NCI-H524 (cell line): ENCODE results near the gene JPH3.
"Not testable (repeated sequence)": the region's sequence is repeated elsewhere in the genome, so short reads cannot be mapped to it uniquely, and the experiment has no call there.

Experiments
- DNase-seq, 2 experiments: peaks; one replicate each; lab custom pipeline; 2025; lab: John Stamatoyannopoulos, UW

JPH3 gene

DNA sequence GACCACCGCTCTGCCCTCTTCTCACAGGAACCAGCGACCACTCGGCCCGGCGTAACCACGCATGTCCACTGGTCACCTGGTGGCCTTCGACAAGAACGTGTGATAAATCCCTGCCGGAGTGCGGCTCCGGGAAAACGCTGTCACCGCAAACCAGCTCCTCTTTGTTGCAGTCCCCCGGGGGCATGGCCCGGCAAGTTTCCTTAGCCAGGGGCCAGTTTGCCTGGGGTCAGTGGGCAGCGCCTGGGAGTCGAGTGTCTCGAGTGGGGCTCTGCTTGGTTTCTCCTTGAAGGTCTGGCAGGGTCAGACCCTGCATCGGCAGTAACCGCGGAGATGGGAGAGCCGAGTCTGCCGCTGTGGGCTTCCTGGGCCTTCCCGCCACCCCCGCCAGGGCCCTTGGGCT, 52.5 kb downstream of the JPH3 start:
- DNase-seq: no peak

- no peak for DNase-seq
Measured at GRCh38 chr16:87656328-87656727, 54.0 kb downstream of the JPH3 start.

GRCh38 chr16:87657621-87658192, 55.4 kb downstream of the JPH3 start:
- DNase-seq: peak in 1 of 2 experiments; percentile 29

DNA sequence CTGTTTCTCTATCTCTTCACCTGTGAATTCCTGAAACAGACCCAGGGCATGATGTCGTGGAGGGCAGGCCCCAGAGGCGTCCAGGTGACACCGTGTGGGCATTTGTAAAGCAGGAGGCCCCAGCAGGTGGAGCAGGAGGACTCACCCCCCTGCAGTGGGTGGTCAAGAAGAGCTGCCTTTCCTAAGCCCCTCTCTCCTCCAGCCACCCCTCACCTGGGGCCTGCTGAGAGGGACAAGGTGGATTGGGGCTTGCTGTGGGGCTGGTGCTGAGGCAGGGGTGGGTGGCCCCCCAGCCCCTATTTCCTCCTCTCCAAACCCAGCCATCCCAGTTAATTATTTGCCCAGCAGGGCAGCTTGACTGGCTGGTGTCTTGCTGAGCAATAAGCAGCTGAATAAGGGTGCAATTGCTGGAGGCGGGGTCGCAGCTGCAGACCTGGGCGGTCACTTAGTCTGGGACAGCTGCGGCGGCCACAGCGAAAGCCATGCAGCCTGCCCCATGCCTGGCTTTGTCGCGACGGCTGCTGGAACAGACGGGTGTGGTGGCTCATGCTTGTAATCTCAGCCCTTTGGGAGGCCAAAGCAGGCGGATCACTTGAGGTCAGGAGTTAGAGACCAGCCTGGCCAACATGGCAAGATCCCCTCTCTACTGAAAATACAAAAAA, 56.4 kb downstream of the JPH3 start:
- DNase-seq: peak; percentile 61 to 88

GRCh38 chr16:87661561-87661960, 59.3 kb downstream of the JPH3 start:
- peak in 1 of 2 experiments; percentile 22 for DNase-seq

DNA sequence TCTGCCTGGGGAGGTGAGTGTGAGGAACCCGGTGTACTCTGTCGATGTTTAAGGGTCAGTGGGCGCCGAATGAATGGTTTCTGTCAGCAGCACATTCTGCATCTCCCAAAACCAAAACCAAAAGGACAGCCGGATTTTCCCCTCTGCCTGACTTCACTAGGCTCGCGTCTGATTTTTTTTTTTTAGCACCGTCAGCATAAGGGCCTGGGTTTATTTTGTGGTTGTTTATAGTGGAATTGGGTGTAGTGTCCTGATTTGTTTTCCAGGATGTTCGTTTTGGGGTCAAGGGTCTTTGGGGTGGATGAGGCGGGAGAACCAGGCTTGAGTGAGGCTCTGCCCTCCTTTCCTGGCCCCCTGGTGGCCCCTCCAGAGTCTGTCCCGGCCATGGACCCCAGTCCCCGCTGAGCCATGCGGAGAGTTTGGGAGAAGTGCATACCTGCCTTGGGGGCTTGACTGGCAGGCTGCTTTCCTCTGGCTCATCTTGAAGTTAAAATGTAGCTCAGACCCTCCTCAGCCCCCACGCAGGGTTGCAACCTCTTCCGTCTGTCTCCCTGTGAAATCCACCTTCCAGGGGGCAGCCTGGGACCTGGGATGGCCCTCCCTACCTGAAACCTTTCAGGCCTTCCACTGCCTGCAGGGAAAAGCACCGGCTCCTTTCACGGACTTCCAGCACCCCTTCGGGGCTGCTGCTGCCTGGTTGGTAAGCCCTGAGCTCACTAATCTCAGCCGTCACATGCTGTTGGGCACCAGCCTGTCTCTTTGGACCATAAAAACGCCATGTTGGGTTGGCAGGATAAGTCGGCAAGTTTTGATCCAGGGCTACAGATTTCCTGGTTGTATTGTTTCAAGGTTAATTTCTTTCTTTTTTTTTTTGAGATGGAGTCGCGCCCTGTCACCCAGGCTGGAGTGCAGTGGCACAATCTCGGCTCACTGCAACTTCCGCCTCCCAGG, 60.2 kb downstream of the JPH3 start:
- peak in 1 of 2 experiments; percentile 18 for DNase-seq

- peak; percentile 48 to 81 for DNase-seq
Measured at GRCh38 chr16:87664792-87665191, 62.5 kb downstream of the JPH3 start.

GRCh38 chr16:87665193-87665592, 62.9 kb downstream of the JPH3 start:
- DNase-seq: no peak

DNA sequence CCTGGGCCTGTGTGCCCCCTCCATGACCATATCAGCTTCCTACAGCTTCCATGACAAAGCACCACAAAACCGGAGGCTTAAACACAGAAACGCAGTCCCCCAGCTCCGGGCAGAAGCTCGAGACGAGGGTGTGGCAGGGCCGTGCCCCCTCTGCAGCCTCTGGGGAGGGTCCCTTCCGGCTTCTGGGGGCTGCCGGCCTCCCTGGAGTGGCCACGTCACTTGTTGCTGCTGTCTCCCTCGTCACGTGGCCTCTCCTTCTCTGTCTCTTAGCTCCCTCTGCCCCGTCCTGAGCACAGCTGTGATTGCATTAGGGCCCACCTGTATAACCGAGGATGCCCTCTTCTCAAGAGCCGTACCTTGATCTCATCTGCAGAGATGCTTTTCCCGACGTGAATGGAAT, 64.6 kb downstream of the JPH3 start:
- no peak for DNase-seq

GRCh38 chr16:87667443-87667842, 65.1 kb downstream of the JPH3 start:
- DNase-seq: no peak

GRCh38 chr16:87667946-87668345, 65.6 kb downstream of the JPH3 start:
- no peak for DNase-seq

GRCh38 chr16:87669672-87670071, 67.4 kb downstream of the JPH3 start:
- no peak for DNase-seq

DNA sequence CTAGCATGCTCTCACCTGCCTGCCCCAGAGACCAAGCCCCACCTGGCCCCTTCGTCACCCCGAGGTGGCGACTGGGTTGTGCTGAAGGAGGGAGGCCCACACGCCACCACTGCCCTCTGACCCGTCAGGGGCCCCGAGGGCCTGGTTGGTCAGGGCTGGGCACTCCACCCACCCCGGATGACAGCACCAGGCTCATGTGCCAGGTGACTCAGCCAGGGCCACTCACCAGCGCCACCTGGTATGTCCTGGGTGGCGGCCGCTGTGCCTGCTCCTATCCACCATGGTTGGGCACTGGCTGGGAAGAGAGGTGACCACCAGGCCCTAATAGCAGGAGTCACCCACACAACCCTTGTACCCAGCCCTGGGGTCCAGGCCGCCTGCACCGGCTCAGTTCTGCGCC, 68.9 kb downstream of the JPH3 start:
- no peak for DNase-seq

GRCh38 chr16:87671715-87672270, 69.5 kb downstream of the JPH3 start:
- DNase-seq: no peak

DNA sequence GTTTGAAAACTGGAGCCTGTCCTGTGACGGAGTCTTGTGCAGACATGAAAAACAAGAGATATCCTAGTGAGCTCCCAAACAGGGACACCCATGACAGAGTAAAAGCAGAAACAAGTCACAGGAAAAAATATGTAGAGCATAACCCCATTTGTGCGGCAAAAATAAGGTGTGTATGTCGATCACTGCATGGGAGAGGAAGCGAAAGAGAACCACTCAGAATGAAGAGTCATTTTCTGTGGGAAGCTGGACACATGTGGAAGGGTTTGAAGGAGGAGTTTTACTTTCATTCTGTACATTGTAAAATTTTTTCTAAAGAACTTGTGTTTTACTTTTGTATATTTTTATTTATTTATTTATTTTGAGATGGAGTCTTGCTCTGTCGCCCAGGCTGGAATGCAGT, 72.1 kb downstream of the JPH3 start:
- no peak for DNase-seq

DNA sequence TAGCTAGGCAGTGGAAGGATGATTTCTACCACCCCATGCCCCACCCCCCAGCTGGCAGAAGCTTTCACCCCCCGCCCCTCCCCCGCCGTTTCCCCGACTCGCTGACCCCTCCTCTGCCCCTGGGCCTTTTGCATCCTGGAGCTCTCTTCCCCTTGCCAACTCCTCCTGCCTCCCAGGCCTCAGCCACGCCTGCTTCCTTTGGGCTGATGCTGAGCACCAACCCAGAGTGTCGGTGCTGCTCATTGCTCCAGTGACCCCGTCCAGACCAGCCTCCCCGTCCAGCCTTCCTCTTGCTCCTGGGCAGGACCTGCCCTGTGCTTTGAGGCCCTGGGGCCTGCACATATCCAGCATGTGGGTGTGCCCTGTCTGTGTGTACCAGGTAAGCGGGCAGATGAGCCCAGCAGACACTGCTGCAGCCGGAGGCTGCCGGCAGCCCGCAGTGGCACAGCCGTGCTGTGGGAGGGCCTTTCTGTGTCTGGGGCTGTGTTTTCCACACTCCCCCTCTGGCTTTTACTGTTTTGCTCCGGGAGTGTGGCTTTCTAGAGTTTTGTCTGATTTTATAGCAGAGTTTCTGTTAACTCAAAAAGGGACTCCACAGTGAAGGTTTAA, 72.9 kb downstream of the JPH3 start:
- DNase-seq: no peak

- no peak for DNase-seq
Measured at GRCh38 chr16:87677830-87678229, 75.5 kb downstream of the JPH3 start.

DNA sequence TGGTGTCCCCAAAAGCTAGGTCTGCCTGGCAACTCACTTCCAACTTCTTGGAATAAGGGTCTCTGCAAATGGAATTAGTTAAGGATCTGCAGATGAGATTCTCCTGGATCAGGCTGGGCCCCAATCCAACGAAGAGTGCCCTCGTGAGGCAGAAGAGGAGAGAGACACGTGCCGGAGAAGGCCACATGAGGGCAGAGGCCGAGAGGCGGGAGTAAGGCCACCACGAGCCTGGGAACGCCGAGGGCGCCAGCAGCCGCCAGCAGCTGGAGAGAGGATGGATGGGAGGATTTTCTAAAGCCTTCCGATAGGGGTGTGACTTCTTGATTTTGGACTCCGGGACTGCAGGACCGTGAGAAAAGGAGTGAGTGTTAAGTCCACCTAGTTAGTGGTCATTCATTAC, 76.3 kb downstream of the JPH3 start:
- DNase-seq: peak; percentile 56 to 75

GRCh38 chr16:87679593-87680271, 77.4 kb downstream of the JPH3 start:
- DNase-seq: no peak

DNA sequence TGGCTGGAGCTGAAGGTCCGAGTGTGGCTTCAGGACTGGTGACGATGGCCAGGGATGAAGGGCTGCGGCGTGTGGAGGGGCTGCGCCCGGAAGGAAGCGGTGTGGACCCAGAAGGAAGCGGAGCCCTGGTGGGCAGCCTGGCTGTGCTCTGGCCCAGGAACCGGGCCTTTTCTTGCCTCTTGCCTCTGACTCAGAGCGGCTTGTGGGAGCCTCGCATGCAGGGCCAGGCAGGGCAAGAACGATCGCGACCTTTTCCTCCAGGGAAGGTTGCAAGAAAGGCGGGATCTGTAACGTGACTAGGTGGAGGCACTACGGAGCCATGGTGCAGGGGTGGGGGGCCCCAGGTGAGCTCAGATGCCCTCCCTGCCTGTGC, 78.0 kb downstream of the JPH3 start:
- DNase-seq: no peak

DNA sequence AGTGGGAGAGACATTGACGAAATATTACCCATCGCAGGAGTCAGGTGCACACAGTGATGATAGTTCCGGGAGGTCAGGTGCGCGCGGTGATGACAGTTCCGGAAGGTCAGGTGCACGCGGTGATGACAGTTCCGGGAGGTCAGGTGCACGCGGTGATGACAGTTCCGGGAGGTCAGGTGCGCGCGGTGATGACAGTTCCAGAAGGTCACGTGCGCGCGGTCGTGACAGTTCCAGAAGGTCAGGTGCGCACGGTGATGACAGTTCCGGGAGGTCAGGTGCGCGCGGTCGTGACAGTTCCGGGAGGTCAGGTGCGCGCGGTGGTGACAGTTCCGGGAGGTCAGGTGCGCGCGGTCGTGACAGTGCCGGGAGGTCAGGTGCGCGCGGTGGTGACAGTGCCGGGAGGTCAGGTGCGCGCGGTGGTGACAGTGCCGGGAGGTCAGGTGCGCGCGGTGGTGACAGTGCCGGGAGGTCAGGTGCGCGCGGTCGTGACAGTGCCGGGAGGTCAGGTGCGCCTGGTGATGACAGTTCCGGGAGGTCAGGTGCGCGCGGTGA, 78.8 kb downstream of the JPH3 start:
- DNase-seq: not testable (repeated sequence)
